Heart left ventricle (tissue), 13 donors: Measurements from ENCODE around the gene SHROOM3.

ENCODE experiments used
- CTCF ChIP-seq, 12 donors: fragments of 200-600 bp; sonication (generic) in 4 of 12; IDR thresholded peaks; one replicate each; pipeline versions ENCODE4 v1.5.0 to v1.8.0; 2018 to 2022; ENCODE audit warnings: antibody characterized with exemption in 12 of 12, mild to moderate bottlenecking in 5 of 12
- POLR2A ChIP-seq, 2 donors: fragments of 450-650 bp; IDR thresholded peaks; one replicate each; pipeline ENCODE4 v1.6.1; 2017; ENCODE audit warnings: antibody characterized with exemption in 2 of 2, mild to moderate bottlenecking in 2 of 2, moderate library complexity in 2 of 2
- donor health status: ischemic (EF 13 %, LVEDD 7.1; RV severe dilation, severe dysfunction).
- donor health status: DM: no; HTN: yes; CAD: no.
- donor health status: DM: no; HTN: no; CAD: no.
- donor health status: ischemic (EF 25% LVEDD 6.9; RV normal size, moderate dysfunction).
- donor health status: ischemic (EF 25% LVEDD 5.7; RV mildly dilated, moderate dysfunction).
- donor health status: ischemic (EF 35%, LVEDD 5.7; RV mildly dilated, moderate dysfunction).
- donor health status: nonischemic (EF 11% LVEDD 7.7; RV severe dilation, severe dysfunction).
- donor health status: DM: yes; HTN: yes; CAD: no.
- donor health status: PGD.
- donor health status: ischemic (EF 29% LVEDD 5.4; RV normal size, mild dysfunction).
- donor health status: nonischemic (EF 23%, LVEDD 6.1; RV moderate dilation, normal function).

GRCh38 chr4:76654791-76655190 is 219.8 kb downstream of the SHROOM3 start:
- TF ChIP-seq CTCF (IDR thresholded peaks at IDR 0.05) = no peak
- TF ChIP-seq POLR2A (IDR thresholded peaks at IDR 0.05) = no peak
